K562 (cell line): Measurements from ENCODE around the gene KIAA0040. TPM values are rescaled to one million over a fixed set of nuclear protein-coding genes. Genes with fewer than 3 reads are reported as not detected.

Experiments used
- ATF6 ChIP-seq: sonication (generic); formaldehyde crosslinking; IDR thresholded peaks from 2 replicates; pipeline ENCODE4 v1.4.0; 2020; ENCODE audit warnings: mild to moderate bottlenecking, missing genetic modification reagents
- BDP1 ChIP-seq: IDR thresholded peaks from 3 replicates; pipeline ENCODE4 v1.6.1; 2011; ENCODE audit not compliant: insufficient read length, insufficient read depth
- CBX2 ChIP-seq: fragments of 200-600 bp; sonication (generic); IDR thresholded peaks from one replicate; pipeline ENCODE4 v1.6.1; 2012; ENCODE audit warnings: mild to moderate bottlenecking, low read length, inconsistent platforms; ENCODE audit not compliant: insufficient read depth, poor library complexity, severe bottlenecking
- ETV1 ChIP-seq: fragments of 450-650 bp; conservative IDR thresholded peaks from 2 replicates; pipeline ENCODE4 v1.6.1; 2016; ENCODE audit warnings: missing genetic modification characterization, control low read depth, low read depth, missing compliant biosample characterization
- JUND ChIP-seq, 2 experiments: IDR thresholded peaks; 2 replicates in 1 of 2; 3 replicates in 1 of 2; pipeline ENCODE4 v1.6.1; 2011; ENCODE audit warnings: borderline replicate concordance in 2 of 2, low read depth in 2 of 2, low read length in 2 of 2, improper control_type of control experiment in 1 of 2, missing biosample characterization in 1 of 2, missing genetic modification characterization in 1 of 2, missing genetic modification reagents in 1 of 2
- MTF1 ChIP-seq: fragments of 250-450 bp; sonication (Bioruptor Pico); IDR thresholded peaks from 2 replicates; pipeline ENCODE4 v1.9.0; 2021; ENCODE audit warnings: moderate library complexity, mild to moderate bottlenecking, inconsistent platforms, borderline replicate concordance
- NRF1 ChIP-seq, 2 experiments: fragments of 450-650 bp; IDR thresholded peaks in 1 of 2; conservative IDR thresholded peaks in 1 of 2; 2 replicates each; pipeline ENCODE4 v1.6.1; 2014; ENCODE audit warnings: mild to moderate bottlenecking in 2 of 2
- PHF8 ChIP-seq: fragments of 200-600 bp; sonication (generic); IDR thresholded peaks from 2 replicates; pipeline ENCODE4 v1.6.1; 2012; ENCODE audit warnings: mixed run types, mild to moderate bottlenecking, inconsistent platforms, low read length, moderate library complexity, borderline replicate concordance
- PREB ChIP-seq: sonication (generic); formaldehyde crosslinking; IDR thresholded peaks from 2 replicates; pipeline ENCODE4 v1.8.1; 2023; ENCODE audit warnings: mild to moderate bottlenecking, missing genetic modification reagents
- ZFPM2 ChIP-seq: fragments of 250-450 bp; sonication (Bioruptor Pico); IDR thresholded peaks from 2 replicates; pipeline ENCODE4 v1.5.1; 2022; ENCODE audit warnings: mild to moderate bottlenecking
- ZNF655 ChIP-seq: fragments of 250-450 bp; sonication (Bioruptor Pico); IDR thresholded peaks from 2 replicates; pipeline ENCODE4 v1.5.0; 2021
- polyA plus RNA-seq, 8 experiments: library from polyadenylated mRNA; depleted of rRNA in 4 of 8; stranded (reverse) in 5 of 8; unstranded in 3 of 8; fragments of >200 nt; fragmentation: Nextera tagmentation in 2 of 8; fragmentation: Illumina TruSeq in 1 of 8; extraction: Ambion mirVana in 2 of 8; extraction: Trizol in 1 of 8; gene quantifications; 2 replicates each; pipeline versions ENCODE4 v1.2.1 to v1.2.3, GENCODE V29; 2011 to 2014; ENCODE audit warnings: inconsistent platforms in 1 of 8, missing spikeins in 1 of 8
- total RNA-seq, 7 experiments: library from RNA; depleted of rRNA in 6 of 7; stranded (reverse); fragments of >200 nt in 6 of 7; fragmentation: Illumina TruSeq in 2 of 7; extraction: Trizol in 2 of 7; gene quantifications; 2 replicates each; pipeline versions ENCODE4 v1.2.1 to v1.2.3, GENCODE V29; 2011 to 2021; ENCODE audit warnings: low replicate concordance in 1 of 7
- TF ChIP-seq, protein P1 (sequence below), 2 experiments: fragments of 450-650 bp; IDR thresholded peaks; 2 replicates each; pipeline ENCODE4 v1.6.1; 2018; ENCODE audit warnings: mild to moderate bottlenecking in 2 of 2, low read depth in 1 of 2; ENCODE audit not compliant: partially characterized antibody in 2 of 2

KIAA0040 gene
- total and polyA plus RNA-seq, 9 of the 15 experiments (the other 6 are each of a cell fraction or from before 2014, with no cell fraction given), result 3.4 to 13.6 (median 7.1) TPM

DNA sequence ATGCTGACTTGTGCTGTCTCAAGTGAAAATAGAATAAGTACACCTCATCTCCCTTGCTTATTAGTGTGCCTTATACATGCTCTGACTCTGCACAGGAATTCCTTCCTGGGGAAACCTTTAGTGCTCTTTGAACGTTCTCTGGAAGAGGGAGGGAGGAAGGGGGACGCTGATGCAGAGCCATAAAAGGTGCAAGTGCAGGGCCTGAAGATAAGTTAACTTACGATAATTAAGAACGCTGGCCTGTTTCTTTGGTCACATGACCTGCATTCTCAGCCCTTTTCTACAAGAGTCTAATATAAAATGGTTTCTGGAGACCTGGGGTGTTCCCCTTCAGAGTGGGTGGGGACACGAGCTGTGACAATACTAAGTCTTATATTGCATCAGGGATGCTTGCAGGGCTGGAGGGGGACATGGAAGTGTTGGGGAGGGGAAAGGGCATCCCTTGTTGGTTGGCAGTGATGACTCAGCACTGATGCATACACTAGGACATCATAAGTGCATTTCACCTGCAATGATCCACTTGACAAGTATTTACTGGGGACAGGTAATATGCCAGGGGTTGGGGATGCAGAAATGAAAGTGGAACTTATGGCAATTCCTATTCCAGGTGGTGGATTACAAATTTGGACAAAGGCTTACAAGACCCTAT, 26.3 kb upstream of the KIAA0040 start (continued):
- TF ChIP-seq, protein P1, sequence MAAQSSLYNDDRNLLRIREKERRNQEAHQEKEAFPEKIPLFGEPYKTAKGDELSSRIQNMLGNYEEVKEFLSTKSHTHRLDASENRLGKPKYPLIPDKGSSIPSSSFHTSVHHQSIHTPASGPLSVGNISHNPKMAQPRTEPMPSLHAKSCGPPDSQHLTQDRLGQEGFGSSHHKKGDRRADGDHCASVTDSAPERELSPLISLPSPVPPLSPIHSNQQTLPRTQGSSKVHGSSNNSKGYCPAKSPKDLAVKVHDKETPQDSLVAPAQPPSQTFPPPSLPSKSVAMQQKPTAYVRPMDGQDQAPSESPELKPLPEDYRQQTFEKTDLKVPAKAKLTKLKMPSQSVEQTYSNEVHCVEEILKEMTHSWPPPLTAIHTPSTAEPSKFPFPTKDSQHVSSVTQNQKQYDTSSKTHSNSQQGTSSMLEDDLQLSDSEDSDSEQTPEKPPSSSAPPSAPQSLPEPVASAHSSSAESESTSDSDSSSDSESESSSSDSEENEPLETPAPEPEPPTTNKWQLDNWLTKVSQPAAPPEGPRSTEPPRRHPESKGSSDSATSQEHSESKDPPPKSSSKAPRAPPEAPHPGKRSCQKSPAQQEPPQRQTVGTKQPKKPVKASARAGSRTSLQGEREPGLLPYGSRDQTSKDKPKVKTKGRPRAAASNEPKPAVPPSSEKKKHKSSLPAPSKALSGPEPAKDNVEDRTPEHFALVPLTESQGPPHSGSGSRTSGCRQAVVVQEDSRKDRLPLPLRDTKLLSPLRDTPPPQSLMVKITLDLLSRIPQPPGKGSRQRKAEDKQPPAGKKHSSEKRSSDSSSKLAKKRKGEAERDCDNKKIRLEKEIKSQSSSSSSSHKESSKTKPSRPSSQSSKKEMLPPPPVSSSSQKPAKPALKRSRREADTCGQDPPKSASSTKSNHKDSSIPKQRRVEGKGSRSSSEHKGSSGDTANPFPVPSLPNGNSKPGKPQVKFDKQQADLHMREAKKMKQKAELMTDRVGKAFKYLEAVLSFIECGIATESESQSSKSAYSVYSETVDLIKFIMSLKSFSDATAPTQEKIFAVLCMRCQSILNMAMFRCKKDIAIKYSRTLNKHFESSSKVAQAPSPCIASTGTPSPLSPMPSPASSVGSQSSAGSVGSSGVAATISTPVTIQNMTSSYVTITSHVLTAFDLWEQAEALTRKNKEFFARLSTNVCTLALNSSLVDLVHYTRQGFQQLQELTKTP (IDR thresholded peaks at IDR 0.05; ENCODE audit: low read depth in 1 of 2, partially characterized antibody in 2 of 2), result no peak
- TF ChIP-seq JUND (IDR thresholded peaks at IDR 0.05; ENCODE audit: borderline replicate concordance, low read depth, low read length) (no peak), JUND (tag; IDR thresholded peaks at IDR 0.05; ENCODE audit: borderline replicate concordance, low read depth, low read length) (peak; percentile 16; the same call in 1 of the 3 replicates), ETV1 (no peak), CBX2 (no peak), BDP1 (no peak), ZFPM2 (no peak), ATF6 (CRISPR knock-in tag) (no peak), PREB (CRISPR knock-in tag) (no peak), NRF1 (conservative IDR thresholded peaks at IDR 0.05 in 1 of 2, IDR thresholded peaks at IDR 0.05 in 1 of 2) (no peak), PHF8 (no peak), MTF1 (CRISPR knock-in tag) (no peak), ZNF655 (CRISPR knock-in tag) (no peak)
